Tibial nerve (tissue), 4 donors: Measurements from ENCODE around the gene UGGT1. TPM values are rescaled to one million over a fixed set of nuclear protein-coding genes. Genes with fewer than 3 reads are reported as not detected.

Source experiments
- DNase-seq, 2 donors: peaks; one replicate each; pipeline ENCODE4 v3.0.0-alpha.2; 2019; ENCODE audit warnings: low spot score in 2 of 2
- H3K27ac ChIP-seq, 4 donors: fragments of 200-600 bp; sonication (generic) in 3 of 4; one replicate each; pipeline ENCODE4 v1.5.1; 2017 to 2019; ENCODE audit warnings: mild to moderate bottlenecking in 1 of 4
- H3K27me3 ChIP-seq, 2 donors: fragments of 200-600 bp; sonication (generic) in 1 of 2; one replicate each; pipeline versions ENCODE4 v1.5.1 to v1.6.0; 2017 to 2019
- H3K36me3 ChIP-seq, 3 donors: fragments of 200-600 bp; sonication (generic); one replicate each; pipeline ENCODE4 v1.5.1; 2018 to 2019
- H3K4me1 ChIP-seq, 4 donors: fragments of 200-600 bp; sonication (generic) in 3 of 4; one replicate each; pipeline ENCODE4 v1.5.1; 2017 to 2019
- H3K4me3 ChIP-seq, 4 donors: fragments of 200-600 bp; sonication (generic) in 3 of 4; one replicate each; pipeline ENCODE4 v1.5.1; 2017 to 2019; ENCODE audit warnings: mild to moderate bottlenecking in 1 of 4, moderate library complexity in 1 of 4
- H3K9me3 ChIP-seq, 4 donors: fragments of 200-600 bp; sonication (generic) in 3 of 4; one replicate each; pipeline ENCODE4 v1.5.1; 2017 to 2019
- CTCF ChIP-seq, 5 experiments: fragments of 200-600 bp in 3 of 5; fragments of 450-650 bp in 2 of 5; sonication (generic) in 3 of 5; IDR thresholded peaks; one replicate each; pipeline ENCODE4 v1.5.1; 2016 to 2019; ENCODE audit warnings: antibody characterized with exemption in 5 of 5, mild to moderate bottlenecking in 3 of 5, moderate library complexity in 2 of 5
- EP300 ChIP-seq, 2 donors: sonication (generic); formaldehyde crosslinking; IDR thresholded peaks; one replicate each; pipeline ENCODE4 v1.6.1; 2017; ENCODE audit warnings: antibody characterized with exemption in 2 of 2, mild to moderate bottlenecking in 1 of 2
- POLR2A ChIP-seq, 2 donors: fragments of 450-650 bp; IDR thresholded peaks; one replicate each; pipeline ENCODE4 v1.6.1; 2017; ENCODE audit warnings: antibody characterized with exemption in 2 of 2, mild to moderate bottlenecking in 2 of 2, moderate library complexity in 2 of 2
- WGBS, 2 donors: methylation state at CpG; one replicate each; pipeline ENCODE4 v1.1.5; 2018; 5-methylcytosine and 5-hydroxymethylcytosine counted together
- total RNA-seq, 4 donors: library from RNA; depleted of rRNA; stranded (reverse); fragments of >200 nt; gene quantifications; one replicate each; pipeline ENCODE4 v1.1.0, GENCODE V29; 2016

The UGGT1 gene
- total RNA-seq, 4 donors from 2014 or later = 57.1 to 92.7 (median 66.2) TPM

GRCh38 chr2:128217671-128218070 lies 126.7 kb downstream of the UGGT1 start:
- H3K9me3 ChIP-seq = no peaks in the 10 kb centered on the region
- H3K4me3 ChIP-seq = no peak overlapping the region
- DNase-seq = no peak
- WGBS, 2 donors = 39 to 47% methylated on average over 4 of the region's 4 CpGs
- H3K4me1 ChIP-seq = no peaks in the 10 kb centered on the region
- H3K36me3 ChIP-seq = no peaks in the 10 kb centered on the region
- H3K27ac ChIP-seq = no peak overlapping the region
- no peaks in the 10 kb centered on the region for H3K27me3 ChIP-seq
- TF ChIP-seq POLR2A (IDR thresholded peaks at IDR 0.05) (no peak), EP300 (IDR thresholded peaks at IDR 0.05) (no peak), CTCF (IDR thresholded peaks at IDR 0.05) (no peak)

- Histone ChIP-seq H3K27ac (no peak overlapping the region), H3K4me1 (no peaks in the 10 kb centered on the region), H3K27me3 (no peaks in the 10 kb centered on the region), H3K4me3 (no peak overlapping the region), H3K9me3 (no peaks in the 10 kb centered on the region), H3K36me3 (no peaks in the 10 kb centered on the region)
- 50 to 54% methylated on average over 8 of the region's 8 CpGs for WGBS, 2 donors
- DNase-seq = no peak
- TF ChIP-seq EP300 (IDR thresholded peaks at IDR 0.05) = no peak
- TF ChIP-seq CTCF (IDR thresholded peaks at IDR 0.05) = no peak
- no peak for TF ChIP-seq POLR2A (IDR thresholded peaks at IDR 0.05)
These were observed 128.9 kb downstream of the UGGT1 start for GRCh38 chr2:128219891-128220290.

GRCh38 chr2:128227862-128228261 lies 136.9 kb downstream of the UGGT1 start:
- H3K4me3 ChIP-seq = no peak overlapping the region
- WGBS, 2 donors = 100% methylated on average over 1 of the region's 1 CpG
- H3K27ac ChIP-seq = no peak overlapping the region
- TF ChIP-seq POLR2A (IDR thresholded peaks at IDR 0.05) = no peak
- DNase-seq = no peak
- peaks cover 0 to 5% (median 2%) of the 10 kb centered on the region in 4 donors for H3K4me1 ChIP-seq
- no peaks in the 10 kb centered on the region for H3K27me3 ChIP-seq
- no peaks in the 10 kb centered on the region for H3K36me3 ChIP-seq
- no peaks in the 10 kb centered on the region for H3K9me3 ChIP-seq

GRCh38 chr2:128228894-128229293 lies 137.9 kb downstream of the UGGT1 start:
- no peak for DNase-seq
- no peaks in the 10 kb centered on the region for H3K27me3 ChIP-seq
- no peaks in the 10 kb centered on the region for H3K9me3 ChIP-seq
- H3K4me1 ChIP-seq = peaks cover 0 to 12% (median 4%) of the 10 kb centered on the region in 4 donors
- H3K4me3 ChIP-seq = no peak overlapping the region
- no peaks in the 10 kb centered on the region for H3K36me3 ChIP-seq
- no peak overlapping the region for H3K27ac ChIP-seq
- TF ChIP-seq EP300 (IDR thresholded peaks at IDR 0.05) = no peak
- TF ChIP-seq POLR2A (IDR thresholded peaks at IDR 0.05) = no peak
- no peak for TF ChIP-seq CTCF (IDR thresholded peaks at IDR 0.05)

GRCh38 chr2:128232965-128233789 lies 142.2 kb downstream of the UGGT1 start:
- Histone ChIP-seq H3K27me3 (no peaks in the 10 kb centered on the region), H3K9me3 (no peaks in the 10 kb centered on the region), H3K27ac (peak overlapping the region in 3 of 4 donors; percentile 39 to 63 (median 60)), H3K4me1 (peaks cover 0 to 17% (median 4%) of the 10 kb centered on the region in 4 donors), H3K36me3 (no peaks in the 10 kb centered on the region), H3K4me3 (peak overlapping the region; percentile 34 to 66 (median 61))
- DNase-seq = peak; percentile 73 to 76
- TF ChIP-seq CTCF (IDR thresholded peaks at IDR 0.05) = peak; percentile 87 to 96 (median 88)
- TF ChIP-seq EP300 (IDR thresholded peaks at IDR 0.05) = no peak
- TF ChIP-seq POLR2A (IDR thresholded peaks at IDR 0.05) = no peak
- 1 to 2% methylated on average over 74 to 78 of the region's 84 CpGs for WGBS, 2 donors
